ENCODE data around the gene DNMBP. TPM values are rescaled to one million over a fixed set of nuclear protein-coding genes. Genes with fewer than 3 reads are reported as not detected.
A peak's percentile ranks its signal among the peaks of the same experiment; 100 is the strongest.

DNMBP gene
- total and polyA plus RNA-seq, 12 donors, result 5.1 to 8.1 (median 7.1) TPM

DNA sequence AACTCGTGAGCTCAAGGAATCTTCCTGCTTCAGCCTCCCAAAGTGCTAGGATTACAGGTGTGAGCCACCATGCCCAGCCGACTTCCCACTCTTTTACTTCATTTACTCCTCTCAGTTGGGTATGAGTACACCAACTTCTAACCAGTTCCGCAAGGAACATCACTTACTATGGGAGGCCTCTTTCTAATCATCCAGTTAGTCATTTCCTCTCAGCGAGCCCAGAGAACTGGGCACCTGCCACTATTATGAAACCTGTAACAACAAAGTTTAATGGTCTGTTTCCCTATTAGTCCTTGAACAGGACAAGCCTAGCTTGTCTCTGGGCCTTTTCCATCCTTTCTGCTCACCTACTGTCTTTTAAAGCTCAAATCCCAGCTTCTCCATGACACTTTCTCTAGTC is 88.8 kb downstream of the DNMBP start:
- H3K27me3 ChIP-seq, result no peaks in the 10 kb centered on the region
- no peak for DNase-seq
- peaks cover 0 to 33% (median 15%) of the 10 kb centered on the region in 9 donors for H3K4me1 ChIP-seq
- H3K27ac ChIP-seq, result no peak overlapping the region
- TF ChIP-seq, protein P1, sequence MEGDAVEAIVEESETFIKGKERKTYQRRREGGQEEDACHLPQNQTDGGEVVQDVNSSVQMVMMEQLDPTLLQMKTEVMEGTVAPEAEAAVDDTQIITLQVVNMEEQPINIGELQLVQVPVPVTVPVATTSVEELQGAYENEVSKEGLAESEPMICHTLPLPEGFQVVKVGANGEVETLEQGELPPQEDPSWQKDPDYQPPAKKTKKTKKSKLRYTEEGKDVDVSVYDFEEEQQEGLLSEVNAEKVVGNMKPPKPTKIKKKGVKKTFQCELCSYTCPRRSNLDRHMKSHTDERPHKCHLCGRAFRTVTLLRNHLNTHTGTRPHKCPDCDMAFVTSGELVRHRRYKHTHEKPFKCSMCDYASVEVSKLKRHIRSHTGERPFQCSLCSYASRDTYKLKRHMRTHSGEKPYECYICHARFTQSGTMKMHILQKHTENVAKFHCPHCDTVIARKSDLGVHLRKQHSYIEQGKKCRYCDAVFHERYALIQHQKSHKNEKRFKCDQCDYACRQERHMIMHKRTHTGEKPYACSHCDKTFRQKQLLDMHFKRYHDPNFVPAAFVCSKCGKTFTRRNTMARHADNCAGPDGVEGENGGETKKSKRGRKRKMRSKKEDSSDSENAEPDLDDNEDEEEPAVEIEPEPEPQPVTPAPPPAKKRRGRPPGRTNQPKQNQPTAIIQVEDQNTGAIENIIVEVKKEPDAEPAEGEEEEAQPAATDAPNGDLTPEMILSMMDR (IDR thresholded peaks at IDR 0.05), result no peak
- no peak for ATAC-seq
- peaks cover 0 to 7% (median 0%) of the 10 kb centered on the region in 9 donors for H3K36me3 ChIP-seq
- intact Hi-C loops (cut with DNase I), result loop anchor here in 1 of 10 donors (10.0 kb wide), 1 partner anchor 84 kb away; the partner anchor contains the start of gene DNMBP
- WGBS, 2 donors, result 85 to 93% methylated on average over 4 of the region's 4 CpGs
- H3K4me3 ChIP-seq, result no peak overlapping the region
- H3K9me3 ChIP-seq, result no peaks in the 10 kb centered on the region

DNA sequence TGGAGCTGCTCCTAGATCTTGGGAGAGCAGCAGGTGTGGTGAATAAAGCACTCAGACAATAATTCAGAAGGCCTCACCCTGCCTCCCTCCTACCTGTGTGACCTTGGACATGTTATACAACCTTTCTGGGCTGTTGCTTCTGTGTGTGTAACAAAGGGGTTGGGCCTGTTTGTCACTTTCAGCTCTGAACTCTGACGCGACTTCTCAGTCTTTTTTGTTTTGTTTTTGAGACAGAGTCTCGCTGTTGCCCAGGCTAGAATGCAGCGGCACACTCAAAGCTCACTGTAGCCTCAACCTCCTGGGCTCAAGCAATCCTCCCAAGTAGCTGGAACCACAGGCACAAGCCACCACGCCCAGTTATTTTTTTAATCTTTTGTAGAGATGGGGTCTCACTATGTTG is 89.3 kb downstream of the DNMBP start:
- DNase-seq (no peak), ATAC-seq (no peak)
- no peaks in the 10 kb centered on the region for H3K9me3 ChIP-seq
- H3K4me1 ChIP-seq, result peaks cover 0 to 28% (median 15%) of the 10 kb centered on the region in 9 donors
- H3K4me3 ChIP-seq, result no peak overlapping the region
- TF ChIP-seq, protein P1 (IDR thresholded peaks at IDR 0.05), result no peak
- H3K36me3 ChIP-seq, result peaks cover 0 to 9% (median 0%) of the 10 kb centered on the region in 9 donors
- intact Hi-C loops (cut with DNase I), result loop anchor here in 1 of 10 donors (10.0 kb wide), 1 partner anchor 84 kb away; the partner anchor contains the start of gene DNMBP
- no peak overlapping the region for H3K27ac ChIP-seq
- no peaks in the 10 kb centered on the region for H3K27me3 ChIP-seq
- WGBS, 2 donors, result 97 to 98% methylated on average over 5 of the region's 5 CpGs

DNA sequence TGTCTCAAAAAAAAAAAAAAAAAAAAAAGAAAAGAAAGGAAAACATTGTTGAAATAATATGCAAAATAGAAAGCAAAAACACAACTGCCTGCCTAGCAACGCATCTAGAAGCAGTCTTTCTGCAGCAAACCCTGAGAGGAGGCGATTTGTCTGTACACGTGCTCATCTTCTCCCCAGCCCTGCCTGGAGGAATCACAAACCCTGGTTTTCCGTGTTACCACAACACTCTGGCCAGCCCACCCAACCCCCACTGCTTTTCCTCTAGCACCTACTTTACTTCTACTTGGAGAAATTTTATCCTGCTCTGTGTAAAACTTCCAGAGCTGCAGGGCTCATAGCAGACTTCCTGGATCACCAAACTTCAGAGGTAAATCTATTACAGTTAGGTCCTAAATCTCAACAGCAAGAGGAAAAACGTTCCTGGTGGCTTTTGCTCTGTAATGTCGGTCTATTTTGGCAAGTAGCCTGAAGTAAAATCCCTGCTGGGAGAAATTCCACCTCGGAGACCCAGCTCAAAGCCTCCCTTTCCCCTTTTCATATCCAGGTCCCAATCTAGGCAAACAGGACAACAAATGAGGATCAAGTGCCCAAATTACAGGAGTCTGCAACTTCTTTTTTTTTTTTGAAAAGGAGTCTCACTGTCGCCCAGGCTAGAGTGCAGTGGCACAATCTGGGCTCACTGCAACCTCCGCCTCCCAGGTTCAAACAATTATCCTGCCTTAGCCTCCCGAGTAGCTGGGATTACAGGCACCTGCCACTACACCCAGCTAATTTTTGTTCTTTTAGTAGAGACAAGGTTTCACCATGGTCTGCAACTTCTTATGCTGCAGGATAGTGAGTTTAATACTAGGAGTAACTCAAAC is 91.6 kb downstream of the DNMBP start:
- ATAC-seq, result peak in 7 of 8 donors; percentile 60 to 79 (median 72)
- H3K9me3 ChIP-seq, result no peaks in the 10 kb centered on the region
- H3K4me1 ChIP-seq, result peaks cover 0 to 37% (median 15%) of the 10 kb centered on the region in 9 donors
- WGBS, 2 donors, result 13 to 14% methylated on average over 10 of the region's 10 CpGs
- peak overlapping the region in 9 of 10 donors; percentile 18 to 48 (median 37) for H3K4me3 ChIP-seq
- intact Hi-C loops (cut with DNase I), result loop anchor here in 2 of 10 donors (5.0 to 10.0 kb wide), 2 partner anchors 87 to 89 kb away; partner anchors contain the start of gene DNMBP (in 2 of the 2)
- H3K36me3 ChIP-seq, result peaks cover 0 to 13% (median 0%) of the 10 kb centered on the region in 9 donors
- peak in 1 of 2 donors; percentile 44 for DNase-seq
- H3K27me3 ChIP-seq, result no peaks in the 10 kb centered on the region
- TF ChIP-seq, protein P1 (IDR thresholded peaks at IDR 0.05), result no peak
- H3K27ac ChIP-seq, result peak overlapping the region in 7 of 10 donors; percentile 22 to 75 (median 57)

DNA sequence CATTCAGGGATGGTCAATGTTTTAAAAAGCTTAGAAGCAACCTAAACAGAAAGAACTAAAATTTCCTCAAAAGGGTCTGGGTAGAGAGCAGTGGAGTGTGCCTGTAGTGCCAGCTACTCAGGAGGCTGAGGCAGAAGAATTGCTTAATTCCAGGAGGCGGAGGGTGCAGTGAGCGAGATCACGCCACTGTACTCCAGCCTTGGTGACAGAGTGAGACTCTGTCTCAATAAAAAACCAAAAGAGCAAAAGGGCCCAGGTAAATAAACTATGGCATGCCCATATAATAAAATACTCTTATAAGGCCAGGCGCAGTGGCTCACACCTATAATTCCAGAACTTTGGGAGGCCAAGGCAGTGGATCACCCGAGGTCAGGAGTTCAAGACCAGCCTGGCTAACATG is 93.0 kb downstream of the DNMBP start:
- no peaks in the 10 kb centered on the region for H3K27me3 ChIP-seq
- 97 to 98% methylated on average over 5 of the region's 5 CpGs for WGBS, 2 donors
- intact Hi-C loops (cut with DNase I), result loop anchor here in 2 of 10 donors (5.0 to 10.0 kb wide), 2 partner anchors 88 to 91 kb away; partner anchors contain the start of gene DNMBP (in 2 of the 2)
- H3K27ac ChIP-seq, result peak overlapping the region in 1 of 10 donors; percentile 75
- no peak for ATAC-seq
- peaks cover 0 to 13% (median 0%) of the 10 kb centered on the region in 9 donors for H3K36me3 ChIP-seq
- peaks cover 0 to 47% (median 21%) of the 10 kb centered on the region in 9 donors for H3K4me1 ChIP-seq
- H3K9me3 ChIP-seq, result no peaks in the 10 kb centered on the region
- TF ChIP-seq, protein P1 (IDR thresholded peaks at IDR 0.05), result no peak
- DNase-seq, result no peak
- H3K4me3 ChIP-seq, result no peak overlapping the region
